ENCODE measurements around the gene ZBED2.

GRCh38 chr3:111591555-111591954, 3.6 kb downstream of the ZBED2 start:
- TF ChIP-seq KLF1 (tag by site-specific recombination; IDR thresholded peaks at IDR 0.05) (no peak), CTCF (tag by site-specific recombination; IDR thresholded peaks at IDR 0.05) (no peak), ZNF350 (tag by site-specific recombination; IDR thresholded peaks at IDR 0.05) (no peak), SP2 (tag by site-specific recombination; IDR thresholded peaks at IDR 0.05) (no peak), PBX3 (CRISPR knock-in tag; IDR thresholded peaks at IDR 0.05) (no peak), ZNF629 (tag by site-specific recombination; IDR thresholded peaks at IDR 0.05) (no peak), ZNF175 (tag by site-specific recombination; IDR thresholded peaks at IDR 0.05) (no peak), ZNF558 (tag by site-specific recombination; IDR thresholded peaks at IDR 0.05) (no peak), REST (tag by site-specific recombination; IDR thresholded peaks at IDR 0.05) (no peak), ZBTB8A (tag by site-specific recombination; IDR thresholded peaks at IDR 0.05) (no peak), ZNF423 (tag by site-specific recombination; IDR thresholded peaks at IDR 0.05) (no peak), ATF2 (tag by site-specific recombination; IDR thresholded peaks at IDR 0.05; ENCODE audit: low read depth) (no peak), KLF17 (tag by site-specific recombination; IDR thresholded peaks at IDR 0.05) (no peak)
- TF ChIP-seq, protein P1, sequence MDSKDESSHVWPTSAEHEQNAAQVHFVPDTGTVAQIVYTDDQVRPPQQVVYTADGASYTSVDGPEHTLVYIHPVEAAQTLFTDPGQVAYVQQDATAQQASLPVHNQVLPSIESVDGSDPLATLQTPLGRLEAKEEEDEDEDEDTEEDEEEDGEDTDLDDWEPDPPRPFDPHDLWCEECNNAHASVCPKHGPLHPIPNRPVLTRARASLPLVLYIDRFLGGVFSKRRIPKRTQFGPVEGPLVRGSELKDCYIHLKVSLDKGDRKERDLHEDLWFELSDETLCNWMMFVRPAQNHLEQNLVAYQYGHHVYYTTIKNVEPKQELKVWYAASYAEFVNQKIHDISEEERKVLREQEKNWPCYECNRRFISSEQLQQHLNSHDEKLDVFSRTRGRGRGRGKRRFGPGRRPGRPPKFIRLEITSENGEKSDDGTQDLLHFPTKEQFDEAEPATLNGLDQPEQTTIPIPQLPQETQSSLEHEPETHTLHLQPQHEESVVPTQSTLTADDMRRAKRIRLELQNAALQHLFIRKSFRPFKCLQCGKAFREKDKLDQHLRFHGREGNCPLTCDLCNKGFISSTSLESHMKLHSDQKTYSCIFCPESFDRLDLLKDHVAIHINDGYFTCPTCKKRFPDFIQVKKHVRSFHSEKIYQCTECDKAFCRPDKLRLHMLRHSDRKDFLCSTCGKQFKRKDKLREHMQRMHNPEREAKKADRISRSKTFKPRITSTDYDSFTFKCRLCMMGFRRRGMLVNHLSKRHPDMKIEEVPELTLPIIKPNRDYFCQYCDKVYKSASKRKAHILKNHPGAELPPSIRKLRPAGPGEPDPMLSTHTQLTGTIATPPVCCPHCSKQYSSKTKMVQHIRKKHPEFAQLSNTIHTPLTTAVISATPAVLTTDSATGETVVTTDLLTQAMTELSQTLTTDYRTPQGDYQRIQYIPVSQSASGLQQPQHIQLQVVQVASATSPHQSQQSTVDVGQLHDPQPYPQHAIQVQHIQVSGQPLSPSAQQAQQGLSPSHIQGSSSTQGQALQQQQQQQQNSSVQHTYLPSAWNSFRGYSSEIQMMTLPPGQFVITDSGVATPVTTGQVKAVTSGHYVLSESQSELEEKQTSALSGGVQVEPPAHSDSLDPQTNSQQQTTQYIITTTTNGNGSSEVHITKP (tag by site-specific recombination; IDR thresholded peaks at IDR 0.05) = no peak
